Panc1 (cell line): ENCODE results near the gene MBD6. TPM values are rescaled to one million over a fixed set of nuclear protein-coding genes. Genes with fewer than 3 reads are reported as not detected.

Source experiments
- ATAC-seq: fragments of 200-7000 bp; cut with Tn5 transposase; 2 replicates; pipeline ENCODE4 v1.9.1; 2020; ENCODE audit warnings: mild to moderate bottlenecking, moderate library complexity
- BruUV-seq: library from RNA; stranded (reverse); fragments of 400-500 nt; replicated peaks from 2 replicates; lab custom pipeline; 2021; lab: Mats Ljungman, UMichigan
- CTCF ChIA-PET: fragments of 300-600 bp; sonication (Branson Sonifier 250); formaldehyde crosslinking; loops from one replicate; lab custom pipeline; 2022; ENCODE audit warnings: antibody characterized with exemption; lab: Charles Lee
- POLR2A ChIA-PET: fragments of 300-600 bp; sonication (Branson Sonifier 250); formaldehyde crosslinking; loops from one replicate; lab custom pipeline; 2022; ENCODE audit warnings: antibody characterized with exemption; lab: Charles Lee
- DNase-seq: peaks from one replicate; pipeline ENCODE4 v3.0.0-alpha.2; 2010; ENCODE audit warnings: low read depth, low spot score
- H3K27ac ChIP-seq: 2 replicates; pipeline ENCODE4 v1.5.1; 2011; ENCODE audit warnings: mild to moderate bottlenecking, low read length, inconsistent platforms
- H3K27me3 ChIP-seq: fragments of 200-500 bp; sonication (Bioruptor generic); 2 replicates; pipeline ENCODE4 v1.6.0; 2014; ENCODE audit warnings: low read length, inconsistent platforms; ENCODE audit not compliant: control insufficient read depth, insufficient read depth
- H3K36me3 ChIP-seq: fragments of 200-500 bp; sonication (Bioruptor generic); 2 replicates; pipeline ENCODE4 v1.5.1; 2014; ENCODE audit warnings: inconsistent platforms, mild to moderate bottlenecking, low read length, moderate library complexity; ENCODE audit not compliant: control insufficient read depth, insufficient read depth
- H3K4me1 ChIP-seq: 2 replicates; pipeline ENCODE4 v1.5.1; 2011; ENCODE audit warnings: inconsistent platforms, mild to moderate bottlenecking, low read length, moderate library complexity; ENCODE audit not compliant: control insufficient read depth, insufficient read depth
- H3K4me3 ChIP-seq, 2 experiments: 2 replicates each; pipeline ENCODE4 v1.5.1; 2011 to 2012; ENCODE audit warnings: low read depth in 2 of 2, low read length in 2 of 2, mild to moderate bottlenecking in 2 of 2, inconsistent platforms in 1 of 2, moderate library complexity in 1 of 2
- H3K9me3 ChIP-seq: fragments of 200-500 bp; sonication (Bioruptor generic); 2 replicates; pipeline ENCODE4 v1.5.1; 2014; ENCODE audit warnings: low read depth, mild to moderate bottlenecking, inconsistent platforms, low read length, moderate library complexity; ENCODE audit not compliant: control insufficient read depth, insufficient read depth
- POLR2AphosphoS5 ChIP-seq: IDR thresholded peaks from 2 replicates; pipeline ENCODE4 v1.6.1; 2012; ENCODE audit warnings: mild to moderate bottlenecking, low read depth, low read length, moderate library complexity
- REST ChIP-seq, 2 experiments: IDR thresholded peaks; 2 replicates each; pipeline ENCODE4 v1.6.1; 2011 to 2012; ENCODE audit warnings: low read depth in 2 of 2, control low read depth in 1 of 2, low read length in 1 of 2, mild to moderate bottlenecking in 1 of 2, moderate library complexity in 1 of 2; ENCODE audit not compliant: insufficient read depth in 1 of 2
- SIN3A ChIP-seq: IDR thresholded peaks from 2 replicates; pipeline ENCODE4 v1.6.1; 2012; ENCODE audit warnings: low read depth, mild to moderate bottlenecking, low read length, moderate library complexity, borderline replicate concordance; ENCODE audit not compliant: insufficient read depth
- TCF7L2 ChIP-seq: IDR thresholded peaks from 2 replicates; pipeline ENCODE4 v1.6.1; 2011; ENCODE audit warnings: mild to moderate bottlenecking, low read depth, low read length, inconsistent platforms
- in situ Hi-C: cut with HindIII; loops from 2 replicates; pipeline ENCODE4 v1.10.0; 2016; ENCODE audit warnings: low sequenced_read_pairs, low pct_unique_long_range_greater_than_20kb
- intact Hi-C: fragments of 100-400 bp; cut with micrococcal nuclease; formaldehyde crosslinking; loops from one replicate; pipeline ENCODE4 v1.10.0; 2022; ENCODE audit not compliant: unreplicated experiment
- total RNA-seq: library from RNA; stranded (reverse); gene quantifications from one replicate; pipeline ENCODE4 v1.2.1, GENCODE V29; 2021; ENCODE audit not compliant: unreplicated experiment
- TF ChIP-seq, protein P1 (sequence below): fragments of 450-650 bp; IDR thresholded peaks from 2 replicates; pipeline ENCODE4 v1.5.1; 2017; ENCODE audit warnings: mild to moderate bottlenecking

The MBD6 gene
- total RNA-seq, 1 experiment from 2014 or later = 115 TPM

DNA sequence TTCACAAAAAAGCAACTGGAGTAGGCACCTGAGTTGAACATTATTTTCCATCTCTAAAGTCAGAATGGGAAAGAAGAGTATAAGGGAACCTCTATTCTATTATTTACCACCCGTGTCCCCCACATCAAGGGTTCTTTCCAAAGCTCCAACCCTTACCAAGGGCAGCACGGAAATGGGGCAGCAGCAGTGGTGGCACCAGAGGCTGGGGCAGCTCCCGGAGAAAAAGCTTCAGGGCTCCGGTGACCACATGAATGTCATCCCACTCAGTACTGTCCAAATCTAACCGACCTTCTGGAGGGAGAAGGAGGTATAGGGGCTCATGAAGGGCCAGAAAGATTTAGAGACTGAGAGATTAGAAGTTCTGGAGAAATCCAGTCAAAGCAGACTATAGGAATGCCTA is 48.7 kb upstream of the MBD6 start:
- Histone ChIP-seq H3K4me3 (no peak overlapping the region), H3K36me3 (no peaks in the 10 kb centered on the region), H3K4me1 (no peaks in the 10 kb centered on the region; the same call in 1 of the 2 replicates), H3K27me3 (peaks cover 2% of the 10 kb centered on the region; the same call in 1 of the 2 replicates), H3K9me3 (no peaks in the 10 kb centered on the region), H3K27ac (no peak overlapping the region)
- ATAC-seq = no peak
- ChIA-PET CTCF (no interaction called here), POLR2A (no interaction called here)
- in situ Hi-C loops (no loop called here), intact Hi-C loops (no loop called here)
- BruUV-seq = no TSS peak
- no peak for TF ChIP-seq TCF7L2
- TF ChIP-seq REST (IDR thresholded peaks at IDR 0.05; ENCODE audit: insufficient read depth in 1 of 2, low read depth in 2 of 2, low read length in 1 of 2) = no peak
- TF ChIP-seq POLR2AphosphoS5 = no peak
- TF ChIP-seq, protein P1, sequence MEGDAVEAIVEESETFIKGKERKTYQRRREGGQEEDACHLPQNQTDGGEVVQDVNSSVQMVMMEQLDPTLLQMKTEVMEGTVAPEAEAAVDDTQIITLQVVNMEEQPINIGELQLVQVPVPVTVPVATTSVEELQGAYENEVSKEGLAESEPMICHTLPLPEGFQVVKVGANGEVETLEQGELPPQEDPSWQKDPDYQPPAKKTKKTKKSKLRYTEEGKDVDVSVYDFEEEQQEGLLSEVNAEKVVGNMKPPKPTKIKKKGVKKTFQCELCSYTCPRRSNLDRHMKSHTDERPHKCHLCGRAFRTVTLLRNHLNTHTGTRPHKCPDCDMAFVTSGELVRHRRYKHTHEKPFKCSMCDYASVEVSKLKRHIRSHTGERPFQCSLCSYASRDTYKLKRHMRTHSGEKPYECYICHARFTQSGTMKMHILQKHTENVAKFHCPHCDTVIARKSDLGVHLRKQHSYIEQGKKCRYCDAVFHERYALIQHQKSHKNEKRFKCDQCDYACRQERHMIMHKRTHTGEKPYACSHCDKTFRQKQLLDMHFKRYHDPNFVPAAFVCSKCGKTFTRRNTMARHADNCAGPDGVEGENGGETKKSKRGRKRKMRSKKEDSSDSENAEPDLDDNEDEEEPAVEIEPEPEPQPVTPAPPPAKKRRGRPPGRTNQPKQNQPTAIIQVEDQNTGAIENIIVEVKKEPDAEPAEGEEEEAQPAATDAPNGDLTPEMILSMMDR = no peak
- TF ChIP-seq SIN3A = no peak
- DNase-seq = no peak

GRCh38 chr12:57474430-57474829 is 48.2 kb upstream of the MBD6 start:
- Histone ChIP-seq H3K4me3 (no peak overlapping the region), H3K4me1 (no peaks in the 10 kb centered on the region; the same call in 1 of the 2 replicates), H3K27me3 (peaks cover 2% of the 10 kb centered on the region; the same call in 1 of the 2 replicates), H3K27ac (no peak overlapping the region), H3K36me3 (no peaks in the 10 kb centered on the region), H3K9me3 (no peaks in the 10 kb centered on the region)
- intact Hi-C loops (no loop called here), in situ Hi-C loops (no loop called here)
- no peak for TF ChIP-seq TCF7L2
- TF ChIP-seq, protein P1 = no peak
- DNase-seq (no peak), ATAC-seq (no peak)
- BruUV-seq = no TSS peak
- CTCF ChIA-PET = no interaction called here
- POLR2A ChIA-PET = no interaction called here
